OCI-LY3 (cell line): ENCODE results near the gene DCAF4.

Source experiments
- CTCF ChIP-seq: fragments of 200-600, 300-600 bp; sonication (generic); IDR thresholded peaks from 2 replicates; pipeline ENCODE4 v1.5.1; 2014; ENCODE audit warnings: antibody characterized with exemption, low read length, low read depth
- EZH2phosphoT487 ChIP-seq: fragments of 200-600 bp; shearing (Covaris generic); IDR thresholded peaks from 2 replicates; pipeline ENCODE4 v1.6.1; 2018; ENCODE audit warnings: antibody characterized with exemption, mixed run types, low read depth

- TF ChIP-seq CTCF (no peak), EZH2phosphoT487 (no peak)
Measured at GRCh38 chr14:72926292-72927028, at the start of gene DCAF4.
